Right lobe of liver (tissue), 4 donors: Measurements from ENCODE around the gene DNAJB14.

ENCODE experiments used
- CTCF ChIP-seq, 4 donors: fragments of 200-600 bp in 3 of 4; fragments of 450-650 bp in 1 of 4; IDR thresholded peaks; one replicate each; pipeline versions ENCODE4 v1.5.1 to v1.8.0; 2016 to 2022; ENCODE audit warnings: antibody characterized with exemption in 4 of 4, mild to moderate bottlenecking in 2 of 4
- POLR2A ChIP-seq: fragments of 450-650 bp; IDR thresholded peaks from one replicate; pipeline ENCODE4 v1.6.1; 2017; ENCODE audit warnings: antibody characterized with exemption, mild to moderate bottlenecking
- donor health status: DM: no; HTN: no; CAD: no.
- donor health status: DM: no; HTN: no; CAD: no.
- donor health status: DM: no; HTN: yes; CAD: no.

- TF ChIP-seq CTCF (IDR thresholded peaks at IDR 0.05) (no peak), POLR2A (no peak)
Observed at GRCh38 chr4:99876946-99877345, 69.5 kb downstream of the DNAJB14 start.
